K562 (cell line): Measurements from ENCODE around the gene GINS2. TPM values are rescaled to one million over a fixed set of nuclear protein-coding genes. Genes with fewer than 3 reads are reported as not detected.

Experiments used
- CCAR2 ChIP-seq: fragments of 200-400 bp; formaldehyde crosslinking; IDR thresholded peaks from 2 replicates; pipeline ENCODE4 v1.6.1; 2017; ENCODE audit warnings: mild to moderate bottlenecking, low read depth, low read length
- CCNT2 ChIP-seq: IDR thresholded peaks from 2 replicates; pipeline ENCODE4 v1.6.1; 2011; ENCODE audit warnings: borderline replicate concordance, low read depth, mild to moderate bottlenecking, moderate library complexity, mixed read lengths, low read length; ENCODE audit not compliant: insufficient read length; ENCODE audit errors: extremely low read depth
- CEBPG ChIP-seq, 3 experiments: fragments of 200-800 bp in 1 of 3; sonication (Bioruptor generic) in 1 of 3; sonication (generic) in 1 of 3; formaldehyde crosslinking in 1 of 3; IDR thresholded peaks in 2 of 3; conservative IDR thresholded peaks in 1 of 3; 2 replicates each; pipeline versions ENCODE4 v1.6.1 to v1.8.0; 2016 to 2022; ENCODE audit warnings: missing compliant biosample characterization in 2 of 3, missing genetic modification characterization in 2 of 3, mild to moderate bottlenecking in 1 of 3, missing genetic modification reagents in 1 of 3
- COPS2 ChIP-seq: fragments of 450-650 bp; conservative IDR thresholded peaks from 2 replicates; pipeline ENCODE4 v1.6.1; 2016; ENCODE audit warnings: mild to moderate bottlenecking, moderate library complexity
- HMG20B ChIP-seq: fragments of 250-450 bp; sonication (Bioruptor Pico); IDR thresholded peaks from 2 replicates; pipeline ENCODE4 v1.5.0; 2021; ENCODE audit warnings: mild to moderate bottlenecking
- JUNB ChIP-seq: fragments of 450-650 bp; formaldehyde crosslinking; conservative IDR thresholded peaks from 2 replicates; pipeline ENCODE4 v1.4.0; 2020; ENCODE audit warnings: mild to moderate bottlenecking
- KLF10 ChIP-seq: fragments of 250-450 bp; sonication (Bioruptor Pico); IDR thresholded peaks from 2 replicates; pipeline ENCODE4 v1.6.1; 2021; ENCODE audit warnings: matching md5 sums
- LCOR ChIP-seq: sonication (generic); formaldehyde crosslinking; IDR thresholded peaks from 2 replicates; pipeline ENCODE4 v1.8.0; 2022; ENCODE audit warnings: mild to moderate bottlenecking, missing genetic modification reagents
- NFXL1 ChIP-seq: fragments of 450-650 bp; formaldehyde crosslinking; IDR thresholded peaks from 2 replicates; pipeline ENCODE4 v1.4.0; 2021; ENCODE audit warnings: mild to moderate bottlenecking
- NFYB ChIP-seq: IDR thresholded peaks from 2 replicates; pipeline ENCODE4 v1.6.1; 2011; ENCODE audit warnings: mild to moderate bottlenecking, moderate library complexity; ENCODE audit not compliant: insufficient read length; ENCODE audit errors: extremely low read depth
- NR2C2 ChIP-seq, 2 experiments: fragments of 200-800 bp in 1 of 2; sonication (Bioruptor generic) in 1 of 2; sonication (generic) in 1 of 2; formaldehyde crosslinking in 1 of 2; IDR thresholded peaks; 2 replicates each; pipeline versions ENCODE4 v1.6.1 to v1.8.0; 2016 to 2022; ENCODE audit warnings: mild to moderate bottlenecking in 1 of 2, missing compliant biosample characterization in 1 of 2, missing genetic modification characterization in 1 of 2, missing genetic modification reagents in 1 of 2
- PHB2 ChIP-seq: fragments of 450-650 bp; IDR thresholded peaks from 2 replicates; pipeline ENCODE4 v1.6.1; 2017; ENCODE audit warnings: low read depth
- SMC3 ChIP-seq: conservative IDR thresholded peaks from 2 replicates; pipeline ENCODE4 v1.6.1; 2011; ENCODE audit warnings: low read depth, low read length, improper control_type of control experiment; ENCODE audit not compliant: insufficient read depth
- TEAD4 ChIP-seq, 2 experiments: sonication (generic) in 1 of 2; formaldehyde crosslinking in 1 of 2; IDR thresholded peaks; 2 replicates each; pipeline versions ENCODE4 v1.6.1 to v1.8.0; 2012 to 2022; ENCODE audit warnings: borderline replicate concordance in 1 of 2, inconsistent platforms in 1 of 2, low read length in 1 of 2, mild to moderate bottlenecking in 1 of 2, missing genetic modification reagents in 1 of 2
- TOE1 ChIP-seq, 2 experiments: fragments of 450-650 bp in 1 of 2; sonication (generic) in 1 of 2; formaldehyde crosslinking in 1 of 2; IDR thresholded peaks; 2 replicates each; pipeline versions ENCODE4 v1.7.1 to v1.8.0; 2016 to 2022; ENCODE audit warnings: borderline replicate concordance in 2 of 2, mild to moderate bottlenecking in 2 of 2, antibody characterized with exemption in 1 of 2, inconsistent platforms in 1 of 2, low read depth in 1 of 2, missing genetic modification reagents in 1 of 2, moderate library complexity in 1 of 2
- XRCC3 ChIP-seq: fragments of 450-650 bp; IDR thresholded peaks from 2 replicates; pipeline ENCODE4 v1.6.1; 2017; ENCODE audit warnings: mild to moderate bottlenecking, moderate library complexity
- ZNF384 ChIP-seq: IDR thresholded peaks from 2 replicates; pipeline ENCODE4 v1.6.1; 2012; ENCODE audit warnings: low read depth, low read length, improper control_type of control experiment
- ZNF583 ChIP-seq: fragments of 250-450 bp; sonication (Bioruptor Pico); IDR thresholded peaks from 2 replicates; pipeline ENCODE4 v1.4.0; 2020
- polyA plus RNA-seq, 8 experiments: library from polyadenylated mRNA; depleted of rRNA in 4 of 8; stranded (reverse) in 5 of 8; unstranded in 3 of 8; fragments of >200 nt; fragmentation: Nextera tagmentation in 2 of 8; fragmentation: Illumina TruSeq in 1 of 8; extraction: Ambion mirVana in 2 of 8; extraction: Trizol in 1 of 8; gene quantifications; 2 replicates each; pipeline versions ENCODE4 v1.2.1 to v1.2.3, GENCODE V29; 2011 to 2014; ENCODE audit warnings: inconsistent platforms in 1 of 8, missing spikeins in 1 of 8
- total RNA-seq, 7 experiments: library from RNA; depleted of rRNA in 6 of 7; stranded (reverse); fragments of >200 nt in 6 of 7; fragmentation: Illumina TruSeq in 2 of 7; extraction: Trizol in 2 of 7; gene quantifications; 2 replicates each; pipeline versions ENCODE4 v1.2.1 to v1.2.3, GENCODE V29; 2011 to 2021; ENCODE audit warnings: low replicate concordance in 1 of 7
- TF ChIP-seq, protein P1 (sequence below): fragments of 450-650 bp; conservative IDR thresholded peaks from 2 replicates; pipeline ENCODE4 v1.6.1; 2016; ENCODE audit warnings: missing genetic modification characterization, low read depth, mild to moderate bottlenecking, control low read depth, missing compliant biosample characterization
- TF ChIP-seq, protein P2 (sequence below): fragments of 250-450 bp; sonication (Bioruptor Pico); IDR thresholded peaks from 2 replicates; pipeline ENCODE4 v1.4.0; 2020; ENCODE audit warnings: borderline replicate concordance
- TF ChIP-seq, protein P3 (sequence below), 2 experiments: IDR thresholded peaks; 2 replicates each; pipeline ENCODE4 v1.6.1; 2012; ENCODE audit warnings: improper control_type of control experiment in 2 of 2, low read depth in 2 of 2, low read length in 2 of 2, borderline replicate concordance in 1 of 2

GINS2 gene
- total and polyA plus RNA-seq, 9 of the 15 experiments (the other 6 are each of a cell fraction or from before 2014, with no cell fraction given) = 40.4 to 76.2 (median 44.6) TPM

DNA sequence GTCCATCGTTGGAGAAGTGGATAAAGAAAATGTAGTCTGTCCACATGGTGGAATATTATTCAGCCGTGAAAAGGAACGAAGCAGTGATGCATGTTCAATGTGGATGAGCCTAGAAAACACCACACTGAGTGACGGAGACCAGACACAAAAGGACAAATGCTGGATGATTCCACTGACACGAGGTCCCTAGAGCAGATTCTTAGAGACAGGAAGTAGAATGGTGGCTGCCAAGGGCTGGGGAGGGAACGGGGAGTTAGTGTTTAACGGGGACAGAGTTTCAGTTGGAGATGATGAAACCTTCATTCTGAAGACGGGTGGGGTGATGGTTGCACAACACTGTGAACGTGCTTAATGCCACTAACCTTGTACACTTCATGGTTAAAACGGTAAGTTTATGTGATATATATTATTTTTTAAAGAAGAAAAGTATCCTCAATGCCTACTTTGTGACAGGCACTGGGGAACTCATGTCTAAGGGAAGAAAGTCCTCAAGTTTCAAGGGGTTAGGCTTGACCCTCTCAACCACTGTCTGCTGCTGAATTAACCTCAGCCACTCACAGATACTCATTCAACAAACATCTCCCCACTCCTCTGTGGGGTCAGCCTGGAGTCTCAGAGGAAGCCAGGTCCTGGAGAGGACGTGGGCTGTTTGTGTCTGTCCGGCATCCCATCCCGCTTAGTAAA lies 44.5 kb upstream of the GINS2 start (continued):
- TF ChIP-seq TOE1 (IDR thresholded peaks at IDR 0.05; ENCODE audit: borderline replicate concordance) = no peak
- TF ChIP-seq TOE1 (CRISPR knock-in tag; IDR thresholded peaks at IDR 0.05; ENCODE audit: borderline replicate concordance, low read depth) = no peak
- no peak for TF ChIP-seq COPS2
- no peak for TF ChIP-seq NFXL1 (CRISPR knock-in tag)
- no peak for TF ChIP-seq SMC3
- no peak for TF ChIP-seq HMG20B (CRISPR knock-in tag)
- TF ChIP-seq PHB2 = no peak
- TF ChIP-seq, protein P1, sequence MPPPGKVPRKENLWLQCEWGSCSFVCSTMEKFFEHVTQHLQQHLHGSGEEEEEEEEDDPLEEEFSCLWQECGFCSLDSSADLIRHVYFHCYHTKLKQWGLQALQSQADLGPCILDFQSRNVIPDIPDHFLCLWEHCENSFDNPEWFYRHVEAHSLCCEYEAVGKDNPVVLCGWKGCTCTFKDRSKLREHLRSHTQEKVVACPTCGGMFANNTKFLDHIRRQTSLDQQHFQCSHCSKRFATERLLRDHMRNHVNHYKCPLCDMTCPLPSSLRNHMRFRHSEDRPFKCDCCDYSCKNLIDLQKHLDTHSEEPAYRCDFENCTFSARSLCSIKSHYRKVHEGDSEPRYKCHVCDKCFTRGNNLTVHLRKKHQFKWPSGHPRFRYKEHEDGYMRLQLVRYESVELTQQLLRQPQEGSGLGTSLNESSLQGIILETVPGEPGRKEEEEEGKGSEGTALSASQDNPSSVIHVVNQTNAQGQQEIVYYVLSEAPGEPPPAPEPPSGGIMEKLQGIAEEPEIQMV (tag) = no peak
- no peak for TF ChIP-seq TEAD4 (IDR thresholded peaks at IDR 0.05; ENCODE audit: low read length)
- TF ChIP-seq TEAD4 (CRISPR knock-in tag; IDR thresholded peaks at IDR 0.05; ENCODE audit: borderline replicate concordance) = no peak
- TF ChIP-seq XRCC3 = no peak
- TF ChIP-seq NFYB = no peak
- TF ChIP-seq CCAR2 = no peak
- TF ChIP-seq CCNT2 = no peak
- TF ChIP-seq ZNF583 (CRISPR knock-in tag) = no peak
- TF ChIP-seq NR2C2 (CRISPR knock-in tag; IDR thresholded peaks at IDR 0.05) = no peak
- TF ChIP-seq NR2C2 (tag; IDR thresholded peaks at IDR 0.05) = no peak
- TF ChIP-seq JUNB (CRISPR knock-in tag) = no peak
- TF ChIP-seq ZNF384 = no peak
- TF ChIP-seq LCOR (CRISPR knock-in tag) = no peak
- TF ChIP-seq, protein P2, sequence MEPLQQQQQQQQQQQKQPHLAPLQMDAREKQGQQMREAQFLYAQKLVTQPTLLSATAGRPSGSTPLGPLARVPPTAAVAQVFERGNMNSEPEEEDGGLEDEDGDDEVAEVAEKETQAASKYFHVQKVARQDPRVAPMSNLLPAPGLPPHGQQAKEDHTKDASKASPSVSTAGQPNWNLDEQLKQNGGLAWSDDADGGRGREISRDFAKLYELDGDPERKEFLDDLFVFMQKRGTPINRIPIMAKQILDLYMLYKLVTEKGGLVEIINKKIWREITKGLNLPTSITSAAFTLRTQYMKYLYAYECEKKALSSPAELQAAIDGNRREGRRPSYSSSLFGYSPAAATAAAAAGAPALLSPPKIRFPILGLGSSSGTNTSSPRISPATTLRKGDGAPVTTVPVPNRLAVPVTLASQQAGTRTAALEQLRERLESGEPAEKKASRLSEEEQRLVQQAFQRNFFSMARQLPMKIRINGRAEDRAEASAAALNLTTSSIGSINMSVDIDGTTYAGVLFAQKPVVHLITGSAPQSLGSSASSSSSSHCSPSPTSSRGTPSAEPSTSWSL (CRISPR knock-in tag) = no peak
- TF ChIP-seq, protein P3, sequence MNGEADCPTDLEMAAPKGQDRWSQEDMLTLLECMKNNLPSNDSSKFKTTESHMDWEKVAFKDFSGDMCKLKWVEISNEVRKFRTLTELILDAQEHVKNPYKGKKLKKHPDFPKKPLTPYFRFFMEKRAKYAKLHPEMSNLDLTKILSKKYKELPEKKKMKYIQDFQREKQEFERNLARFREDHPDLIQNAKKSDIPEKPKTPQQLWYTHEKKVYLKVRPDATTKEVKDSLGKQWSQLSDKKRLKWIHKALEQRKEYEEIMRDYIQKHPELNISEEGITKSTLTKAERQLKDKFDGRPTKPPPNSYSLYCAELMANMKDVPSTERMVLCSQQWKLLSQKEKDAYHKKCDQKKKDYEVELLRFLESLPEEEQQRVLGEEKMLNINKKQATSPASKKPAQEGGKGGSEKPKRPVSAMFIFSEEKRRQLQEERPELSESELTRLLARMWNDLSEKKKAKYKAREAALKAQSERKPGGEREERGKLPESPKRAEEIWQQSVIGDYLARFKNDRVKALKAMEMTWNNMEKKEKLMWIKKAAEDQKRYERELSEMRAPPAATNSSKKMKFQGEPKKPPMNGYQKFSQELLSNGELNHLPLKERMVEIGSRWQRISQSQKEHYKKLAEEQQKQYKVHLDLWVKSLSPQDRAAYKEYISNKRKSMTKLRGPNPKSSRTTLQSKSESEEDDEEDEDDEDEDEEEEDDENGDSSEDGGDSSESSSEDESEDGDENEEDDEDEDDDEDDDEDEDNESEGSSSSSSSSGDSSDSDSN (IDR thresholded peaks at IDR 0.05; ENCODE audit: borderline replicate concordance in 1 of 2, low read depth in 2 of 2, low read length in 2 of 2) = no peak
- peak; percentile 78 for TF ChIP-seq CEBPG (CRISPR knock-in tag; IDR thresholded peaks at IDR 0.05)
- TF ChIP-seq CEBPG (tag; conservative IDR thresholded peaks at IDR 0.05 in 1 of 2, IDR thresholded peaks at IDR 0.05 in 1 of 2) = peak; percentile 80 to 94
- no peak for TF ChIP-seq KLF10 (CRISPR knock-in tag)
